Measurements from ENCODE around the gene ARHGEF38.
"Not testable (repeated sequence)": the region's sequence is repeated elsewhere in the genome, so short reads cannot be mapped to it uniquely, and the experiment has no call there.

ARHGEF38 gene

GRCh38 chr4:105715692-105716278, 163.4 kb downstream of the ARHGEF38 start:
- DNase-seq: peak; percentile 61

- no peak for DNase-seq
Measured at GRCh38 chr4:105719204-105719603, 166.8 kb downstream of the ARHGEF38 start.

GRCh38 chr4:105725623-105726022, 173.2 kb downstream of the ARHGEF38 start:
- no peak for DNase-seq

GRCh38 chr4:105729895-105730294, 177.5 kb downstream of the ARHGEF38 start:
- not testable (repeated sequence) for DNase-seq
